H9 (cell line): Measurements from ENCODE around the gene STRADA. TPM values are rescaled to one million over a fixed set of nuclear protein-coding genes. Genes with fewer than 3 reads are reported as not detected.

Experiments used
- DNase-seq: peaks from one replicate; pipeline ENCODE4 v3.0.0-alpha.2; 2017
- H2AFZ ChIP-seq: one replicate; pipeline ENCODE4 v1.6.1; 2013; ENCODE audit warnings: mild to moderate bottlenecking, low read length, control low read depth, moderate library complexity
- H2AK5ac ChIP-seq: 2 replicates; pipeline ENCODE4 v1.6.1; 2013; ENCODE audit warnings: low read length, control low read depth, mixed read lengths; ENCODE audit not compliant: insufficient read length
- H2BK120ac ChIP-seq: one replicate; pipeline ENCODE4 v1.6.1; 2013; ENCODE audit warnings: low read depth, mild to moderate bottlenecking, low read length, control low read depth, inconsistent platforms; ENCODE audit not compliant: poor library complexity, severe bottlenecking
- H2BK12ac ChIP-seq: 2 replicates; pipeline ENCODE4 v1.6.1; 2013; ENCODE audit warnings: low read length, control low read depth, mixed read lengths, low read depth; ENCODE audit not compliant: insufficient read length
- H2BK15ac ChIP-seq: 2 replicates; pipeline ENCODE4 v1.6.1; 2013; ENCODE audit warnings: low read depth, low read length, control low read depth
- H2BK20ac ChIP-seq: one replicate; pipeline ENCODE4 v1.6.1; 2013; ENCODE audit warnings: low read depth, mild to moderate bottlenecking, low read length, control low read depth, inconsistent platforms; ENCODE audit not compliant: poor library complexity, severe bottlenecking
- H2BK5ac ChIP-seq: 2 replicates; pipeline ENCODE4 v1.6.1; 2013; ENCODE audit warnings: low read length, control low read depth, mixed read lengths; ENCODE audit not compliant: insufficient read length
- H3K14ac ChIP-seq: 2 replicates; pipeline ENCODE4 v1.6.1; 2013; ENCODE audit warnings: low read length, control low read depth; ENCODE audit not compliant: insufficient read depth
- H3K18ac ChIP-seq: 2 replicates; pipeline ENCODE4 v1.6.1; 2013; ENCODE audit warnings: low read depth, mild to moderate bottlenecking, mixed read lengths, low read length, control low read depth; ENCODE audit not compliant: insufficient read length
- H3K23ac ChIP-seq: 2 replicates; pipeline ENCODE4 v1.6.1; 2013; ENCODE audit warnings: low read length, control low read depth, mixed read lengths, low read depth; ENCODE audit not compliant: insufficient read length
- H3K23me2 ChIP-seq: 2 replicates; pipeline ENCODE4 v1.6.1; 2013; ENCODE audit warnings: low read depth, mild to moderate bottlenecking, mixed read lengths, low read length, control low read depth; ENCODE audit not compliant: insufficient read length, poor library complexity, severe bottlenecking
- H3K27ac ChIP-seq: 2 replicates; pipeline ENCODE4 v1.5.1; 2013; ENCODE audit warnings: low read length, control low read depth, mixed read lengths, low read depth; ENCODE audit not compliant: insufficient read length
- H3K27me3 ChIP-seq: 2 replicates; pipeline ENCODE4 v1.6.1; 2013; ENCODE audit warnings: low read length, control low read depth, inconsistent platforms; ENCODE audit not compliant: insufficient read depth
- H3K4ac ChIP-seq: 2 replicates; pipeline ENCODE4 v1.6.1; 2013; ENCODE audit warnings: low read depth, mild to moderate bottlenecking, control low read depth, inconsistent platforms, low read length, moderate library complexity
- H3K4me1 ChIP-seq: 2 replicates; pipeline ENCODE4 v1.6.1; 2013; ENCODE audit warnings: low read length, control low read depth, inconsistent platforms; ENCODE audit not compliant: insufficient read depth
- H3K4me2 ChIP-seq: 2 replicates; pipeline ENCODE4 v1.6.1; 2013; ENCODE audit warnings: low read length, control low read depth, mixed read lengths; ENCODE audit not compliant: insufficient read length, insufficient read depth
- H3K56ac ChIP-seq: 2 replicates; pipeline ENCODE4 v1.6.1; 2013; ENCODE audit warnings: low read depth, mild to moderate bottlenecking, mixed read lengths, low read length, control low read depth; ENCODE audit not compliant: insufficient read length
- H3K79me1 ChIP-seq: 2 replicates; pipeline ENCODE4 v1.6.1; 2013; ENCODE audit warnings: low read depth, mild to moderate bottlenecking, moderate library complexity, low read length, control low read depth, inconsistent platforms; ENCODE audit not compliant: insufficient read depth, poor library complexity, severe bottlenecking
- H3K79me2 ChIP-seq: 2 replicates; pipeline ENCODE4 v1.6.1; 2013; ENCODE audit warnings: low read length, control low read depth, inconsistent platforms; ENCODE audit not compliant: insufficient read depth
- H3K9ac ChIP-seq: 2 replicates; pipeline ENCODE4 v1.6.1; 2013; ENCODE audit warnings: low read length, control low read depth, mixed read lengths; ENCODE audit not compliant: insufficient read length; ENCODE audit errors: extremely low read depth
- H3K9me3 ChIP-seq: one replicate; pipeline ENCODE4 v1.6.1; 2013; ENCODE audit warnings: low read depth, low read length, inconsistent platforms; ENCODE audit not compliant: control insufficient read depth
- H3T11ph ChIP-seq: one replicate; pipeline ENCODE4 v1.6.1; 2013; ENCODE audit warnings: mild to moderate bottlenecking, low read length, control low read depth, inconsistent platforms
- H4K20me1 ChIP-seq: one replicate; pipeline ENCODE4 v1.6.1; 2013; ENCODE audit not compliant: control insufficient read depth, insufficient read length, insufficient read depth
- H4K5ac ChIP-seq: 2 replicates; pipeline ENCODE4 v1.6.1; 2013; ENCODE audit warnings: low read depth, mild to moderate bottlenecking, mixed read lengths, low read length, control low read depth; ENCODE audit not compliant: insufficient read length
- H4K8ac ChIP-seq: replicated peaks from 2 replicates; pipeline ENCODE4 v1.6.1; 2013; ENCODE audit warnings: low read length, control low read depth, mixed read lengths, low read depth; ENCODE audit not compliant: insufficient read length
- H4K91ac ChIP-seq: 2 replicates; pipeline ENCODE4 v1.6.1; 2013; ENCODE audit warnings: low read depth, mild to moderate bottlenecking, moderate library complexity, mixed read lengths, low read length, control low read depth; ENCODE audit not compliant: insufficient read length
- H3K27ac Mint-ChIP-seq, 3 experiments: 2 replicates in 2 of 3; 3 replicates in 1 of 3; pipeline ENCODE4 v1.8.0; 2020 to 2021; ENCODE audit warnings: mixed read lengths in 3 of 3, mild to moderate bottlenecking in 1 of 3, moderate library complexity in 1 of 3
- H3K27me3 Mint-ChIP-seq: 2 replicates; pipeline ENCODE4 v1.8.0; 2021; ENCODE audit warnings: low read depth, mild to moderate bottlenecking, moderate library complexity, mixed read lengths
- H3K36me3 Mint-ChIP-seq, 3 experiments: 2 replicates in 2 of 3; 3 replicates in 1 of 3; pipeline ENCODE4 v1.8.0; 2020 to 2021; ENCODE audit warnings: low read depth in 3 of 3, mixed read lengths in 3 of 3; ENCODE audit not compliant: insufficient read depth in 1 of 3
- H3K4me1 Mint-ChIP-seq, 2 experiments: 2 replicates each; pipeline ENCODE4 v1.8.0; 2020; ENCODE audit warnings: mixed read lengths in 2 of 2
- H3K4me3 Mint-ChIP-seq, 2 experiments: 2 replicates in 1 of 2; 3 replicates in 1 of 2; pipeline ENCODE4 v1.8.0; 2020 to 2021; ENCODE audit warnings: mild to moderate bottlenecking in 2 of 2, mixed read lengths in 2 of 2, moderate library complexity in 1 of 2
- H3K9me3 Mint-ChIP-seq, 2 experiments: 2 replicates in 1 of 2; 3 replicates in 1 of 2; pipeline ENCODE4 v1.8.0; 2020; ENCODE audit warnings: mild to moderate bottlenecking in 2 of 2, mixed read lengths in 2 of 2, moderate library complexity in 1 of 2
- WGBS: extraction: QIAGEN DNeasy Blood & Tissue Kit; methylation state at CpG from one replicate; pipeline ENCODE4 v1.1.7; 2013; ENCODE audit warnings: missing lambda C conversion rate, low lambda C conversion rate, mixed read lengths; ENCODE audit not compliant: insufficient read length; ENCODE audit errors: extremely low coverage; 5-methylcytosine and 5-hydroxymethylcytosine counted together
- total RNA-seq: library from RNA; stranded (reverse); gene quantifications from 2 replicates; pipeline ENCODE4 v1.2.1, GENCODE V29; 2021
- TF ChIP-seq, protein P1 (sequence below): fragments of 200-600 bp; sonication (generic); conservative IDR thresholded peaks from 3 replicates; pipeline ENCODE4 v1.8.0; 2021; ENCODE audit warnings: antibody characterized with exemption, mild to moderate bottlenecking

Gene STRADA
- total RNA-seq, 1 experiment from 2014 or later: 35.0 TPM

DNA sequence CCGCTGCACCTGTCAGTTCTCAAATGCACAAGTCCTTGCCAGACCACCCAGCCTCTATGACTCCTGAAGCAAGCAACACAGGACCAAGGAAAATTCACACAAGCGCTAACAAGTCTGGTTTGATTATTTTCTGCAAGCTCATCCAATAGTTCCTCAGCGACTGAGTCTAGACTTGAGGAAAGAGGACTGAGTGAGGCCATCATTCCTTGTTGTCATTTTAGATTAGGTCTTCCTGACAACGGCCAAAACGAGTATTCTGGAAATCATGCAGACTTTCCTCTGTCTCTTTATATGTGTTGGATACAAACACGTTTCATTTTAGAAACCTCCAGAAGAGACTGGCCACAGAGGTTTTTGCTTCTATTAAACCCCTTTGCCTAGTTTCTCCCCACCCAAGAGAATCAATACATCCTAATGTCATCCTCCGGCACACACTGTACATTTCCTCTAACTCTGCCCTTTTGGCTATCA is 31.2 kb upstream of the STRADA start:
- Histone ChIP-seq H4K20me1 (no peaks in the 10 kb centered on the region), H3K79me2 (peaks cover 63% of the 10 kb centered on the region), H3K4ac (no peak overlapping the region), H2AFZ (no peak overlapping the region), H2BK5ac (no peak overlapping the region), H3K4me1 (no peaks in the 10 kb centered on the region; the same call in 1 of the 2 replicates), H3K27ac (no peak overlapping the region), H2BK120ac (no peak overlapping the region), H2AK5ac (no peak overlapping the region), H3K27me3 (no peaks in the 10 kb centered on the region), H3K4me2 (peak overlapping the region; percentile 98), H3K18ac (peak overlapping the region; percentile 5), H2BK20ac (no peak overlapping the region), H4K8ac (no peak overlapping the region), H3K23me2 (peaks cover 9% of the 10 kb centered on the region), H3T11ph (no peak overlapping the region), H3K9ac (peak overlapping the region; percentile 77), H3K79me1 (no peaks in the 10 kb centered on the region), H3K56ac (no peak overlapping the region), H3K14ac (no peak overlapping the region; the same call in 1 of the 2 replicates), H2BK12ac (no peak overlapping the region), H2BK15ac (no peak overlapping the region), H4K91ac (no peak overlapping the region), H3K23ac (no peak overlapping the region), H3K9me3 (no peaks in the 10 kb centered on the region), H4K5ac (no peak overlapping the region)
- Mint-ChIP-seq H3K4me1 (peaks cover 22 to 25% of the 10 kb centered on the region in 2 experiments), H3K27ac (peak overlapping the region; percentile 98 to 100 (median 99)), H3K27me3 (no peaks in the 10 kb centered on the region), H3K36me3 (peaks cover 23 to 28% (median 24%) of the 10 kb centered on the region in 3 experiments), H3K9me3 (no peaks in the 10 kb centered on the region), H3K4me3 (peak overlapping the region; percentile 99 to 100)
- TF ChIP-seq, protein P1, sequence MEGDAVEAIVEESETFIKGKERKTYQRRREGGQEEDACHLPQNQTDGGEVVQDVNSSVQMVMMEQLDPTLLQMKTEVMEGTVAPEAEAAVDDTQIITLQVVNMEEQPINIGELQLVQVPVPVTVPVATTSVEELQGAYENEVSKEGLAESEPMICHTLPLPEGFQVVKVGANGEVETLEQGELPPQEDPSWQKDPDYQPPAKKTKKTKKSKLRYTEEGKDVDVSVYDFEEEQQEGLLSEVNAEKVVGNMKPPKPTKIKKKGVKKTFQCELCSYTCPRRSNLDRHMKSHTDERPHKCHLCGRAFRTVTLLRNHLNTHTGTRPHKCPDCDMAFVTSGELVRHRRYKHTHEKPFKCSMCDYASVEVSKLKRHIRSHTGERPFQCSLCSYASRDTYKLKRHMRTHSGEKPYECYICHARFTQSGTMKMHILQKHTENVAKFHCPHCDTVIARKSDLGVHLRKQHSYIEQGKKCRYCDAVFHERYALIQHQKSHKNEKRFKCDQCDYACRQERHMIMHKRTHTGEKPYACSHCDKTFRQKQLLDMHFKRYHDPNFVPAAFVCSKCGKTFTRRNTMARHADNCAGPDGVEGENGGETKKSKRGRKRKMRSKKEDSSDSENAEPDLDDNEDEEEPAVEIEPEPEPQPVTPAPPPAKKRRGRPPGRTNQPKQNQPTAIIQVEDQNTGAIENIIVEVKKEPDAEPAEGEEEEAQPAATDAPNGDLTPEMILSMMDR: no peak
- no peak for DNase-seq
- WGBS: no CpG with 5 or more reads among the region's 7 CpGs
